ENCODE measurements around the gene CTSW.

CTSW gene

DNA sequence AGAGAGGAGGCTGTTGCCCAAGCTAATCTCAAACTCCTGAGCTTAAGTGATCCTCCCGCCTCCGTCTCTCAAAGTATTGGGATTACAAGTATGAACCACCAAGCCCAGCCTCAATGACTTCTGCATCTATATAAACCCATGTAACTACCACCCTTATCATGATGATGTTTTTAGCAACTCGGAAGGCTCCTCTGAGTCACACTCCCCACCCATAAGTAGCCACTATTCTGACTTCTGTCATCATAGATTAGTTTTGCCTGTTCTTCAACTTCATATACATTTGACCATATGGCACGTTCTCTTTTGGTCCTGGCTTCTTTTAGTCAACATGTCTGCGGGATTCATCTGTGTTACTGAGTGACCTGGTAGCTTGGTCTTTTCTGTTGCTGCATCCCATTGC is 27.0 kb downstream of the CTSW start:
- peak; percentile 46 for DNase-seq

DNA sequence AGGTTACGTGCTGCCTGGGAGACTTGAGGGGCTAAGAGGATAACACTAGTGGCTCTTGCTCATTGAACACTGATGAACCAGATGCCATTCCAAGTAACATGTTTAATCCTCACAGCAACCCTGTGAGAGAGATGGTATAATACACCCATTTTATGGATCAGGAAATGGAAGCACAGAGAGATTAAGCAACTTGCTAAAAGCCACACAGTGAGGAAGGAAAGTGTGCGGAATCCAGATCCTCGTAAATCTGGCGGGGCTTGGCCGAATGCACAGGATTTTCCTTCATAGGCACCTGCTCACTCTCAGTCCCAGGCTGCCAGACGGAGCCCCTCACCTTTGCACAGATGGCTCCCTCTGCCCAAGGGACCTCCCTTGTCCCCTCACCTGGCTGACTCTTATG is 28.2 kb downstream of the CTSW start:
- no peak for DNase-seq

DNA sequence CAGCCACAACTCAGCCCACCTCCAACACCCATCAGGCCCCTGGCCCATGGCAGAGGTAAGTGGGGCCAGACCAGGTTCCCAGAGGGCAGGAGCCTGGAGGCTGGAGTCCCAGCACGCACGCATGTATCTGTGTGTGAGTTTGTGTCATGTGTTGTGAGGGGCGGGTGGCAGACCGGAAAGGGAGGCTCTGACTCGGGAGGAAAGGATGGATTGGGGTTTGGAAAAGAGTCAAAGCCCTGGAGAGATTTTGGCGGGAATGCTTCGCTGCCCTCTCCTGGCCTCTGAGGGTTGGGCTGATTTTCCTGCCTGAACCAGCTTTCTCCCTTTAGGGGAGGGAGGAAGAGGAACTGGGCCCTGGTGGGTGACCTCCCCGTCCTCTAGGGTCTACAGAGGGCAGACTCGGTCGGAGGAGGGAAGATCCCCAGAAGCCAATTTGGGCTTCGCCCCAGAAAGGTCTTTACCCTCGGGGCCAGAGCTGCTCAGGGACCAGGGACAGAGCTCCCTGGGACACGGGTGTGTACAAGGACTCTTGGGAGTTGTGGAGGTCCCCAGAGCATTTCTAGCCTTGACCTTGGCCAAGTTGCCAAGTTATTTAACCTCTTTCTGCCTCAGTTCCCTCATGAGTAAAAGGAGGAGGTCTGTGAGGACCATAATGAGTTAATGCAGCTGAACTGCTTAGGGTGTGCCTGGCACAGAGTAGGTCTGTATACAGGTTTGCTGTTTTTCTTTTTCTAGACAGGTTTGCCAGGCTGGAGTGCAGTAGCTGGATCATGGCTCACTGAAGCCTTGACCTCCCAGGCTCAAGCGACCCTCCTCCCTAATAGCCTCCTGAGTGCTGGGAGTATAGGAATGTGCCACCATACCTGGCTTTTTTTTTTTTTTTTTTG is 32.3 kb downstream of the CTSW start:
- peak; percentile 92 for DNase-seq

GRCh38 chr11:65912845-65913244 is 33.2 kb downstream of the CTSW start:
- peak; percentile 94 for DNase-seq

- DNase-seq, result no peak
These were observed 35.6 kb downstream of the CTSW start for GRCh38 chr11:65915101-65915820.

- peak; percentile 98 for DNase-seq
These were observed 36.2 kb downstream of the CTSW start for GRCh38 chr11:65915821-65916251.

DNA sequence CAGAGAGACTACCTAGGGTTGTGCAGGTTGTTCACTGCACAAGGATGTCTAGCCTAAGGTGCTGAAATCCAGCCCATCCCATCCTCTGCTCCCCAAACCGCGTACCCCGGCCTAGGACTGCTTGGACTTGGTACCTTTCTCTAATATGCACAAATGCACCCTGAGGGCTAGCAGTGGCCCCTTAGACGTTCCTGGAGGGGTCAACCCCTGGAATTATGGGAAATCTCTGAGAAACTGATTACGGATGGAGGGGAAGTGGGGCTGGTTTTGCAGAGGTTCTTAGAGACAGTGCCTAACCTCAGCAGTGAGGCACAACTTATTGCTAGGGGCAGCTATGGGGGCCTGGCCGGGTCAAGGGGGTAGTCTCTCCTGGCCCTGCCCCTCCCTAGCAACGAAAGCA is 36.8 kb downstream of the CTSW start:
- DNase-seq, result no peak

DNA sequence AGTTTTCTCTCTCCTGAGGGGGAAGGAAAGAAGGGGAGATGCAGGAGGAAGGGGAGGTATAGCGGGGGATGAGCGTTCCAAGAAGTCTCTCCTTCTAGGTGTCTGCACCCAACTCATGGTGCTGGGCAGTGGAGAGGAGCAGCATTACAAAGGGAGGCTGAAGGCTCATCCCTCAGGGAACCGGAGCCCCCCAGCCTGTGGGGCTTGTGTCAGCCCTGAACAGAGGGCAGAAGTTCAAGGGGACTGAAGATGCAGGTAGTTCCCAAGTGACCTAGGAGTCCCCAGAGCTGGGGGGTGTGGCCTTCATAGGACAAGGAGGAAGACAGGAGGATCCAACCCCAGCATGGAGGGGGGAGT is 37.4 kb downstream of the CTSW start:
- DNase-seq, result no peak

GRCh38 chr11:65917434-65918210 is 38.0 kb downstream of the CTSW start:
- DNase-seq, result no peak

- DNase-seq, result peak; percentile 59
These were observed 38.8 kb downstream of the CTSW start, which contains the start of gene C11orf68 for GRCh38 chr11:65918211-65919140. Gene C11orf68, minus strand, starts transcription at chr11:65919062. Its CDS starts 31 bp downstream, at chr11:65919031.

DNA sequence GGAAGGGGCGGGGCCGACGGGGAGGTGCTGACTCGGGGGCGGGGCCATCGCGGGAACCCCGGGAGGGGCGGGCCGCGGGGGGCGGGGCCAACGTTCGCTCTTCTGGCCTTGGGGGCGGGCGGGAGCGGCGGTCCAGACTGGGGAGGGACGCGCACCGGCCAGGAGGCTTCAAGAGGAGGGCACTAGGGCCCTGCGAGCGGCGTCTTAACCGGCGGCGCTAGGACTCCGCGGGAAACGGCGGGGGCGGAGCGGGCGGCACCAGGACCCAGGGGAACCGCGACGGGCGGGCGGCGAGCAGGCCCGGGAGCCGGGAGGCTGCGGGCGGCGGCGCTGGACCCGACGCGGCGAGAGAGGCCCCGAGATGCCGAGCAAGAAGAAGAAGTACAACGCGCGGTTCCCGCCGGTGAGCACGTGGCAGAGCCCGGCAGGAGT is 39.5 kb downstream of the CTSW start, which contains the start of gene DRAP1:
TSS of gene DRAP1 (plus strand) at position 286 of the 432 bp plus-strand sequence. CDS start at position 362, 76 bp downstream.
- peak; percentile 98 for DNase-seq

- DNase-seq, result no peak
These were observed 40.1 kb downstream of the CTSW start for GRCh38 chr11:65919573-65920371.

DNA sequence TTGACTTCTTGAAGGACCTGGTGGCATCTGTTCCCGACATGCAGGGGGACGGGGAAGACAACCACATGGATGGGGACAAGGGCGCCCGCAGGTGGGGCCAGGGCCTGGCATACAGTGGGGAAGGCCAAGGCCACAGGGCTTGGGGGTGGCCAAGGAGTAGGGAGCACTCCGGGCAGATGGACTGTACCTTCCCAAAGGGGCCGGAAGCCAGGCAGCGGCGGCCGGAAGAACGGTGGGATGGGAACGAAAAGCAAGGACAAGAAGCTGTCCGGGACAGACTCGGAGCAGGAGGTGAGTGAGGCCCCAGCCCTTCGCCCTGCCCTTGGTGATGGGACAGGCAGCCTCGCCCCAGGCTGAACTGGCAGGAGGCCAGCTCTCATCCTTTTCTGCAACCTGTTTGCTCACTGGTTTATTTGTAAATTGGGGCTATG is 40.8 kb downstream of the CTSW start:
- no peak for DNase-seq

GRCh38 chr11:65921033-65921555 is 41.5 kb downstream of the CTSW start:
- DNase-seq, result no peak

- DNase-seq, result no peak
These were observed 42.2 kb downstream of the CTSW start for GRCh38 chr11:65921876-65922275.

DNA sequence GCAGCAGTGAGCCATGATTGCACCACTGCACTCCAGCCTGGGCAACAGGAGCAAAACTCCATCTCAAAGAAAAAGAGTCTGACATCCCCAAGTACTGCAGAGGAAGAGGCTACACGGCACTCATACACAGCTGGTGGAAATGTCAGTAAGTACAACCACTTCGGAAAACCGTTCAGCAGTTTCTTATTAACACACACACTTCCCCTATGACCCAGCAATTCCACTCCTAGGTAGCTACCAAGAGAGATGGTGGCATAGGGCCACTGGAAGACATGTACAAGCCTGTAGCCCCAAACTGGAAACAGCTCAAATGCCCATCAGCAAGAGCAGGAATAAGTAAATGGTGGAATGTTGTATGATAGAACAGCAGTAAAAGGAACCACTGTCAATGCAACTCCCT is 42.9 kb downstream of the CTSW start:
- DNase-seq, result no peak

- no peak for DNase-seq
These were observed 45.8 kb downstream of the CTSW start for GRCh38 chr11:65925397-65925796.

GRCh38 chr11:65927904-65928397 is 48.3 kb downstream of the CTSW start:
- no peak for DNase-seq

- DNase-seq, result no peak
These were observed 49.0 kb downstream of the CTSW start for GRCh38 chr11:65928667-65929066.

GRCh38 chr11:65931773-65932557 is 52.3 kb downstream of the CTSW start:
- no peak for DNase-seq

Data from NCI-H226 (cell line).